ENCODE data around the gene ZNF860.
"Not testable (repeated sequence)": the region's sequence is repeated elsewhere in the genome, so short reads cannot be mapped to it uniquely, and the experiment has no call there.

GRCh38 chr3:32010699-32011098 is 29.1 kb downstream of the ZNF860 start:
- TF ChIP-seq POLR2AphosphoS5 (IDR thresholded peaks at IDR 0.05; ENCODE audit: insufficient read depth in 1 of 2, low read depth in 1 of 2); CTCF (IDR thresholded peaks at IDR 0.05); POLR2A (IDR thresholded peaks at IDR 0.05): not testable (repeated sequence)
